Occipital lobe (tissue), 2 donors: ENCODE results near the gene ASPHD1. TPM values are rescaled to one million over a fixed set of nuclear protein-coding genes. Genes with fewer than 3 reads are reported as not detected.
"Not testable (repeated sequence)": the region's sequence is repeated elsewhere in the genome, so short reads cannot be mapped to it uniquely, and the experiment has no call there.

ENCODE experiments used
- DNase-seq: peaks from one replicate; lab custom pipeline; 2025; lab: John Stamatoyannopoulos, UW
- total RNA-seq: library from RNA; depleted of rRNA; stranded (reverse); fragments of >200 nt; gene quantifications from one replicate; pipeline ENCODE4 v1.2.3, GENCODE V29; 2014

Gene ASPHD1
- total RNA-seq, 1 donor from 2014 or later: 17.2 TPM

- no peak for DNase-seq
These were observed 7.7 kb downstream of the ASPHD1 start for GRCh38 chr16:29907973-29908372.

- no peak for DNase-seq
These were observed 8.5 kb downstream of the ASPHD1 start for GRCh38 chr16:29908719-29909220.

DNA sequence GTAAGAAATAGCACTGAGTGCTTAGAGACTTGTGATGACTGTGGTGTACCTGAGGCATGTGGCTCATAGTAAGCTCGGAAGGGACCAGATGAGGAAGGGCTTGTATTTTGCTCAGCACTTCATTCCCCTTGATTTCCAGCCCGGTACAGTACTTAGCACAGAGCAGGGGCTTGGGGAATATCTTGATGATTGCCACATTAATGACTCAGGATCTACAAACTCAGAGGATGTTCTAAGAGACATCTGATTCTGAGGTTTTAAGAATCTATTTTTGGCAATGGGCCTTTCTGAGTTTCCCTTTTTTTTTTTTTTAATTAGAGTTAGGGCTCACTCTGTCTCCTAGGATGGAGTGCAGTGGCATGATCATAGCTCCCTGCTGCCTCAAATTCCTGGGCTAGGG lies 9.1 kb downstream of the ASPHD1 start:
- no peak for DNase-seq

GRCh38 chr16:29909851-29910250 lies 9.6 kb downstream of the ASPHD1 start:
- DNase-seq: not testable (repeated sequence)

DNA sequence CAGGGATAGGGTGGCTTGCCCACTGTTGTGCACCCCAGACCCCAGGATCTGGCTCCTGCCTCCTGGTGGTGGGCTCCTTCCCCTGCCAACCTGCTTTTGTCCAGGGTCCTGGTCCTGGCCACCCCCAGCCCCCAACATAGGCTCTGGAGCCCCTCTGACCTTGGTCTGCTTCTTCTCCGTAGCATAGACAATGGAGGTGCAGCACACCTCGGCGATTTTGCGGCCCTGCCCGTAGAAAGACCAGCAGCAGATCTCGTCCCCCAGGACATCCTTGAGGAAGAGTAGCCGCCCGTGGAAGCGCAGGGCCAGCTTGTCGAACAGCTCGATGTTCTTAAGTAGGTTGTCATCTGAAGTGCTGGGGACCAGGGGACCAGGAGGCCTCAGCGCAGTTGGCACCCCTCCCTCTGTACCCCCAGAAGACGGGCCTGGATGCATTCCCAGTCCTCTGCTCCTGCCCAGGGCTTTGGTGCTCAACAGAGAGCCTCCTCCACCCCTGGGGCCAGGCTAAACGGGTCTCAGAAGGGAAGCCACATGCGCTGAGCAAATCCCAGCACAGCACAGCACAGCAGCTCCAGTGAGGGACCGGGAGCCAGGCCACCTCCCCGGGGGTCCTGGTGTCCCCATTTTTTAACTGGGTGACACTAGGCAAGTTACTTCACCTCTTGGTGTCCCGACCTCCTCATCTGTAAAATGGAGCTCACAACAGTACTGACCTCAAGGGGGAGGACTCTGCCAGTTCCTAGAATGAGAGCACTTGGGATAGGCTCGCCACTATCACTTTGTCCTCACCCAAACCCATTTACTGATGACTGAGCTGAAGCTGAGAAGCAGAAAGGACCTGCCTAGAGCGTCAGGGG lies 10.8 kb downstream of the ASPHD1 start:
- DNase-seq: no peak

DNA sequence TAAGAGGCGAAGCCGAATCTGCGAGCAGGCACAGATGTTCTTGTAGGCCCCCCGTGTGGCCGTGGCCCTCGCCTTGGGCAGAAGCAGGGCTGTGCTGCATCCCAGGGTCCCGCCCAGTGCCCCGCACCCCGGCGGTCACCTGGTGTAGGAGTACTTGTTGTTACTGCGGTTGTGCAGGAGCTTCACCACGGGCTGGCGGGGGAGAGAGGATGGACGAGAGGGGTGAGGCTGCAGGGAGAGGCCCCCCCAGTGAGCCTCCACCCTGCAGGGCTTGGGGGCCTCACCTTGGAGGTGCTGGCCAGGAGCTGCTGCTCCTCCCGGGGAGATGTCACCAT lies 11.4 kb downstream of the ASPHD1 start:
- DNase-seq: no peak

DNA sequence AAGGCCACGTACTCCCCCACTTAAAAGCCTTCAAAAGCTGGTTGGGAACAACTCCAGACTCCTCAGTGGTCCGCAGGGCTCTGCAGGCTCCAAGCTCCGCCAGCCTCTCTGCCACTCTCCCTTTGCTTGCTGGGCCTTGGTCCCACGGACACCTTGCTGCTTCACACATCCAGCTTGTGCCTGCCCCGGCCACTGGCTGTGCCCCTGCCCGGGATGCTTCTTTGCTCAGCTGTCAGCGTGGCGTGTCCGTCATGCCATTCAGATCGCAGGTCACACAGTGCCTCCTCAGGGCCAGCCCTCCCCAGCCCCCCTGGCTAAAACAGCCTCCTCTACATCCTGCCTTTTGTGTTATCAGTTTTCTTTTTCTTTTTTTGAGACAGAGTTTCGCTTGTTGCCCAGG lies 11.8 kb downstream of the ASPHD1 start:
- DNase-seq: no peak

DNA sequence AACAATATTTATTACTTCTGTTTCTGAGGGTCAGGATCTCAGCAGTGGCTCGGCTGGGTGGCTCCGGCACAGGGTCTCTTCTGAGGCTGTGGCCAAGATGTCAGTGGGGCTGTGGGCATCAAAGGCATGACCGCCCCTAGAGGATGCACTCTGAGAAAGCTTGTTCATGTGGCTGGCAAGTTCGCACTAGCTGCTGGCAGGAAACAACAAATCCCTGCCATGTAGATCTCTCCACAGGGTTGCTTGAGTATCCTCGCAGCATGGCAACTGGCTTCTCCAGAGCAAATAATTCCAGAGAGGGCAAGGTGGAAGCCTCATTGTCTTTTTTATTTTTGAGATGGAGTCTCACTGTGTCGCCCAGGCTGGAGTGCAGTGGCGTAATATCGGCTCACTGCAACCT lies 13.2 kb downstream of the ASPHD1 start:
- DNase-seq: no peak

DNA sequence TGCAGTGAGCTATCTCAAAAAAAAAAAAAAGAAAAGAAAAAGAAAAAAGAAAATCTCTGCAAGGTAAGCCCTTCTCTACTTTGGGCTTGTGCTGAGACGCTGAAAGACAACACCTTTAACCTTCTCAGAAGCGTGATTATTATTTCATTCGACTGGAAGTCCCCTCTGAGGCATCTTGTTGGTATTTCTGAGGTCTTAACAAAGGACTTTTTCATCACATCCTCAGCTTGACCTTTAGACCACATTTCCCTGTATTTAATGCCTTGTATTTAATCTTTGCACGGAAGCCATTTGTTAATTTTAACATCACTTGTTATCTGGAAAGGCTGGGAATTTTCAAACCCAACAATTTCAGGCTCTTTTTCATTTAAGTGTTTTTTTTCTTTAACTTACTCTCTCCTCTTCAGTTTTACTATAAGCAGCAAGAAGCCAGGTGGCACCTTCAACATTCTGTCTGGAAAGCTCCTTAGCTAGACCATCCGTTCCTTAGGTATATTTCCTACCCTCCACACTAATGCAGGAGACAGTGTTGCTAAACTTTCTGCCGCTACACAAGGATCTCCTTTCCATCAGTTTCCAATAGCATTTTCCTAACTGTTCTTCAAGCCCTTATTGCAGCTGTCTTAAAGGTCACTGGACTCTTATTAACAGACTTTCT lies 15.4 kb downstream of the ASPHD1 start:
- DNase-seq: no peak

DNA sequence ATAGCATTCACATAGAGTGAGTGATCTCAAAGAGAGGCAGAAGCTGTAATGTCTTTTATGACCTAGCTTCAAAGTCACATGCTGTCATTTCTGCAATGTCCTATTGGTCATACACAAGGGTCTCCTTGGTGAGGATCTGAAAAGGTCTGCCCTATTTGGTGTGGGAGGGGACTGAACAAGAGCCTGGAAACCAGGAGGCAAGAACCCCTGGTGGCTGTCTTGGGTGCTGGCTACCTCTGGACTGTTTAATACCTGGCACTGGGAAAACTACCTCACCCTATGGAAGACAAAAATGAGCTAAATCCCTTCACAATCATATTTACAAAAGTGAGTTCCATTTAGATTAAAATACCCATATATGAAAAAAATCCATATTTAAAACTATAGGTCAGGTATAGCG lies 16.7 kb downstream of the ASPHD1 start:
- no peak for DNase-seq

GRCh38 chr16:29920288-29921033 lies 20.2 kb downstream of the ASPHD1 start:
- DNase-seq: peak; percentile 26

- DNase-seq: no peak
These were observed 20.7 kb downstream of the ASPHD1 start for GRCh38 chr16:29921034-29921385.

DNA sequence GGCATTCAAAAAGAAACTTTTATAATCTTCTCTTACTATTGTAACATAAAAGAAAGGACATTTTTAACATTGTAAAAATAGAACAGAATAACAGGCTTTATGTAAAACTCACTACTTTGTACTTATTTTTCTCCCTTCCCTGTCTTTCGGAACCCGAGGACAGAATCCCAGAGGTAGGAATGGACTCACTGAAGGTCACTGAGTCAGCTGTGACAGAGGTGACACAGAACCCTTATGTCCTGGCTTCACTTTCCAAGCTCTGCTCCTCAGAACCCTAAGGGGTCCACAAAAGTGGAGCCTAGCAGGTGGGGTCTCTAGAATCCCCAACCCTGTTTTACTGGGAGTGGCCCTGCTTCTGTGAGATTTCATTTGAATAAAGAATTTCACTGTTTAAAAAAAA lies 22.0 kb downstream of the ASPHD1 start:
- DNase-seq: no peak

- DNase-seq: no peak
These were observed 22.8 kb downstream of the ASPHD1 start for GRCh38 chr16:29922986-29923501.

- no peak for DNase-seq
These were observed 24.9 kb downstream of the ASPHD1 start for GRCh38 chr16:29925105-29925756.

DNA sequence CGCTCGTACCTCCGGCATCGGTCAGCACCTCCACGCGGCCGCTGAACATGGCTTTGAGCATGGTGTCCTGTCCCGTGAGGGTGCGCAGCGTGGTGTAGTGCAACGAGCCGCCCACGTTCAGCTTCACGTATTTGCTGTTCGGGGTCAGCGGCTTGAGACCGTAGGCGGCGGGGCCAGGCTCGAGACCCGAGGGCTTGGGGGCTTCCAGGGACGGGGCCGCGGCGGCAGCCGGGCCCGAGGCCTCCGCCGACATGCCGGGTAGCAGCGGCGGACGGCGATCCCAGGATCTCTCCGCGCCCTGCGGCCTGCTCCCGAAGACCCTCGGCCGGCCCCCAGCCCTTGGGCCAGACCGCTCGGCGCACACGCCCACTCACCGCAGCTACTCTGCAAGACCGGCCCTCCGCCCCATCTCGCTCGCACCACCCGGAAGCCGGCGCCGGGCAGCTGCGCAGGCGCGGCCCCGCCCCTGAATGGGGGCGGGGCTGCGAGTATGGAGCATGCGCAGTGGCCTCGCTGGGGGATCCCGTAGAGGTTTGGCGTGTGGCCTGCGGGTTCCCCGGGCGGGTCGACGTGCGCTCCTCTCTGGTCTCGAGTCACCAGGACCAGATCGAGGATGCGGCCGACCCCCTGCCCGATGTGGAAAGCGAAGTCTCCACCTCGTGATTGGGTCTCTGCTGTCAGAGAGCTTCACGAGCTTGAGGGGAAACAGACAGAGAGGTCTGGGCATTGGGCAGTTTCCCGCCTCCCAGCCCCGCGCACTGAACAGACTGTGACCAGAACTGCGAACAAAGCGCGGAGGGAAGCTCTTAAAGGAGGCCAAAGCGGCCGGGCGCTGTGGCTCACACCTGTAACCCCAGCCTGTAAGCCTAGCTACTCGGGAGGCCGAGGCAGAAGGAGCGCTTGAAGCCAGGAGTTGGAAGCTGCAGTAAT lies 25.8 kb downstream of the ASPHD1 start, which contains the start of gene KCTD13:
TSS of gene KCTD13 (minus strand) at position 446 of the 930 bp plus-strand sequence. CDS start at position 253, 193 bp downstream.
- peak; percentile 85 for DNase-seq

DNA sequence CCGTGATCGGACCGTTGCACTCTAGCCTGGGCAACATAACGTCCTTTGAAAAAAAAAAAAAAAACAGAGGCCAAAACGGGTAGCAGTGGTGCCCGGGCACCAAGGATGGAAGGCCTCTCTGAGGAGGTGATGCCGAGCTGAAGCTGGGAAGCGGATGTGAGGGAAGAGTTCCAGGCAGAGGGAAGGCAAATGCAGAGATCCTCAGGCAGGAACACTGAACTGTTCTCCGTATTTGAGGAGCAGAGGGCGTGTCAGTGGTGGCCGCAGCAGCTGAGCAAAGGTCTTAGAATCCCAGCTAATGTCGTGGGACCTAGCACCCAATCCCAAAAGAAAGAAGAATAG lies 26.4 kb downstream of the ASPHD1 start:
- no peak for DNase-seq

DNA sequence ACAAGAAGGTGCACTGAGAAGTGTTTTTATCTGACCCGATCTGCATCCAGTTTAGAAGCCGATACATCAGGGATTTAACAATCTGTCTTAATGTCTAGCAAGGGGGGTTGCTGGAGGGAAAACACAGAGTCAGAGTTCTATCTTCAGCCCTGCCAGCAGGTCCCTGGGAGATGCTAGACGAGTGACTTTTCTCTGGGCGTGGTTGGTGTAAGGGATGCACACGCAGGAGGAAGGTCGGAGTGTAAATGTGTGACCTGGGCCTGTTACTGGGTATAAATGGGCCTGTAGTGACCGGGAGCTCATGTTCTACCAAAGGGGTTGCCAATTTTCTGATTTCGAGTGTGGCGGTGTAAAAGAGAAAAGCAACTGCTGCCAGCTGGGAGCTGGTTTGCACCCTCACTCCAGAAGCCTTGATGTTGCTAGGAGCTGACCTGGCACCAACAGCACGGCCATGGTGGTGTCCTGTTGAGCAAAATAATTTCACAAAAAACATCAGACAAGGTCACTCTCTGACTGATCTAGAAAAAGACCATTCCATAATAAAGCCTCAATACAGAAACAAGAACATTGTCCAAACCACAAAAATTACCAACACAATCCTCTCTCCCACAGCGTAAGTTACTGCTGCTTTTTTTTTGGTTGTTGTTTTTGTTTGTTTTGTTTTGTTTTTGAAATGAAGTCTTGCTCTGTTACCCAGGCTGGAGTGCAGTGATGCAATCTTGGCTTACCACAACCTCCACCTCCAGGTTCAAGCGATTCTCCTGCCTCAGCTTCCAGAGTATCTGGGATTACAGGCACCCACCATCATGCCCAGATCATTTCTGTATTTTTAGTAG lies 27.0 kb downstream of the ASPHD1 start:
- DNase-seq: no peak

DNA sequence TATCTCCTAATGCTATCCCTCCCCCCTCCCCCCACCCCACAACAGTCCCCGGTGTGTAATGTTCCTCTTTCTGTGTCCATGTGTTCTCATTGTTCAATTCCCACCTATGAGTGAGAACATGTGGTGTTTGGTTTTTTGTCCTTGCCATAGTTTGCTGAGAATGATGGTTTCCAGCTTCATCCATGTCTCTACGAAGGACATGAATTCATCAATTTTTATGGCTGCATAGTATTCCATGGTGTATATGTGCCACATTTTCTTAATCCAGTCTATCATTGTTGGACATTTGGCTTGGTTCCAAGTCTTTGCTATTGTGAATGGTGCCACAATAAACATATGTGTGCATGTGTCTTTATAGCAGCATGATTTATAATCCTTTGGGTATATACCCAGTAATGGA lies 31.5 kb downstream of the ASPHD1 start:
- DNase-seq: not testable (repeated sequence)
